H54 (cell line): Measurements from ENCODE around the gene RNF40.

Source experiments
- DNase-seq: peaks from one replicate; pipeline ENCODE4 v3.0.0; 2011; ENCODE audit warnings: low spot score, mixed read lengths; ENCODE audit not compliant: insufficient read length
- FAIRE-seq: peaks from 3 replicates; lab custom pipeline; 2011; peaks lifted over from hg19 to GRCh38; lab: Jason Lieb, UNC
- POLR2A ChIP-seq: IDR thresholded peaks from 2 replicates; pipeline ENCODE4 v1.6.1; 2011; ENCODE audit warnings: low read depth, mild to moderate bottlenecking, low read length

Gene RNF40

GRCh38 chr16:30731411-30731810 is 30.7 kb upstream of the RNF40 start:
- TF ChIP-seq POLR2A: no peak
- DNase-seq (no peak), FAIRE-seq (no peak)

- no peak for TF ChIP-seq POLR2A
- FAIRE-seq: no peak
- DNase-seq: no peak
Observed at GRCh38 chr16:30736995-30737793, 24.9 kb upstream of the RNF40 start.

GRCh38 chr16:30737794-30738648 is 24.1 kb upstream of the RNF40 start:
- DNase-seq: no peak
- FAIRE-seq: no peak
- TF ChIP-seq POLR2A: no peak

- DNase-seq: no peak
- no peak for TF ChIP-seq POLR2A
- FAIRE-seq: no peak
Observed at GRCh38 chr16:30738984-30739951, 22.9 kb upstream of the RNF40 start.

- no peak for TF ChIP-seq POLR2A
- FAIRE-seq (peak; percentile 84), DNase-seq (peak; percentile 93)
Observed at GRCh38 chr16:30740364-30741251, 21.5 kb upstream of the RNF40 start.

GRCh38 chr16:30741461-30741914 is 20.6 kb upstream of the RNF40 start:
- no peak for TF ChIP-seq POLR2A
- peak; percentile 91 for FAIRE-seq

GRCh38 chr16:30743716-30744115 is 18.4 kb upstream of the RNF40 start:
- DNase-seq (no peak), FAIRE-seq (no peak)
- TF ChIP-seq POLR2A: no peak

More at GRCh38 chr16:30741461-30741914, 20.6 kb upstream of the RNF40 start:
- peak; percentile 86 for DNase-seq

- TF ChIP-seq POLR2A: no peak
- DNase-seq (no peak), FAIRE-seq (no peak)
Observed at GRCh38 chr16:30744183-30744582, 17.9 kb upstream of the RNF40 start.

GRCh38 chr16:30745082-30745481 is 17.0 kb upstream of the RNF40 start:
- no peak for TF ChIP-seq POLR2A
- DNase-seq: no peak
- FAIRE-seq: no peak

GRCh38 chr16:30746638-30747175 is 15.4 kb upstream of the RNF40 start:
- FAIRE-seq (no peak), DNase-seq (no peak)
- no peak for TF ChIP-seq POLR2A

GRCh38 chr16:30747331-30747730 is 14.8 kb upstream of the RNF40 start:
- no peak for TF ChIP-seq POLR2A
- DNase-seq (no peak), FAIRE-seq (no peak)

GRCh38 chr16:30747799-30748633 is 14.1 kb upstream of the RNF40 start, which contains the start of gene PHKG2:
Gene PHKG2 (plus strand): TSS chr16:30748425. CDS start chr16:30748821, 396 bp downstream.
- peak; percentile 82 for FAIRE-seq
- peak; percentile 65 for TF ChIP-seq POLR2A

More at GRCh38 chr16:30747799-30748633, 14.1 kb upstream of the RNF40 start, which contains the start of gene PHKG2:
- DNase-seq: peak; percentile 96
